HCT116 (cell line): ENCODE measurements around the gene ADGRE3. TPM values are rescaled to one million over a fixed set of nuclear protein-coding genes. Genes with fewer than 3 reads are reported as not detected.

Experiments
- ATAC-seq: fragments of 200-7000 bp; cut with Tn5 transposase; 2 replicates; pipeline ENCODE4 v1.9.1; 2020; ENCODE audit warnings: mild to moderate bottlenecking, moderate library complexity
- BruUV-seq: library from RNA; stranded (reverse); fragments of 400-500 nt; replicated peaks from 2 replicates; lab custom pipeline; 2021; lab: Mats Ljungman, UMichigan
- CTCF ChIA-PET: fragments of 300-600 bp; sonication (Branson Sonifier 250); formaldehyde crosslinking; loops from one replicate; lab custom pipeline; 2021; ENCODE audit warnings: antibody characterized with exemption; lab: Charles Lee
- POLR2A ChIA-PET: fragments of 300-600, 350-600 bp; sonication (Branson Sonifier 250); formaldehyde crosslinking; loops from one replicate; lab custom pipeline; 2021; ENCODE audit warnings: antibody characterized with exemption; lab: Charles Lee
- RAD21 ChIA-PET, 2 experiments: fragments of 300-600 bp; sonication (Branson Sonifier 250); formaldehyde crosslinking; loops; one replicate each; lab custom pipeline; 2023; ENCODE audit warnings: low total read pairs in 2 of 2; ENCODE audit not compliant: uncharacterized antibody in 2 of 2, unreplicated experiment in 2 of 2, low non-redundant PET in 1 of 2; lab: Charles Lee
- DNase-seq: peaks from one replicate; pipeline ENCODE4 v3.0.0-alpha.2; 2010; ENCODE audit warnings: low read depth, low spot score
- H2AFZ ChIP-seq: fragments of 200-600 bp; shearing (Covaris generic), sonication (generic); 2 replicates; pipeline ENCODE4 v1.6.1; 2017; ENCODE audit warnings: low read depth, mixed run types, mixed read lengths, antibody characterized with exemption, low read length; ENCODE audit not compliant: poor library complexity, severe bottlenecking
- H3K27ac ChIP-seq: 2 replicates; pipeline ENCODE4 v1.5.1; 2012; ENCODE audit warnings: low read depth, low read length
- H3K27me3 ChIP-seq: fragments of 200-600 bp; sonication (generic); 2 replicates; pipeline ENCODE4 v1.6.1; 2016; ENCODE audit warnings: mixed run types, low read length, mixed read lengths; ENCODE audit not compliant: insufficient read depth
- H3K36me3 ChIP-seq, 2 experiments: fragments of 200-500 bp in 1 of 2; fragments of 200-600 bp in 1 of 2; sonication (Bioruptor generic) in 1 of 2; sonication (generic) in 1 of 2; 2 replicates each; pipeline versions ENCODE4 v1.5.1 to v1.6.1; 2014 to 2016; ENCODE audit warnings: low read length in 2 of 2, inconsistent platforms in 1 of 2, mixed read lengths in 1 of 2, mixed run types in 1 of 2; ENCODE audit not compliant: insufficient read depth in 2 of 2, control insufficient read depth in 1 of 2
- H3K4me1 ChIP-seq, 2 experiments: fragments of 200-600 bp in 1 of 2; sonication (generic) in 1 of 2; 2 replicates each; pipeline versions ENCODE4 v1.5.1 to v1.6.1; 2012 to 2017; ENCODE audit warnings: low read length in 2 of 2, inconsistent platforms in 1 of 2, mild to moderate bottlenecking in 1 of 2, mixed read lengths in 1 of 2, mixed run types in 1 of 2, moderate library complexity in 1 of 2; ENCODE audit not compliant: insufficient read depth in 2 of 2, control insufficient read depth in 1 of 2
- H3K4me2 ChIP-seq: fragments of 200-600 bp; sonication (generic); 2 replicates; pipeline ENCODE4 v1.6.1; 2017; ENCODE audit warnings: mixed run types, low read length, mixed read lengths
- H3K4me3 ChIP-seq, 2 experiments: fragments of 200-600 bp in 1 of 2; sonication (generic) in 1 of 2; replicated peaks in 1 of 2; 2 replicates each; pipeline ENCODE4 v1.5.1; 2011 to 2016; ENCODE audit warnings: low read length in 2 of 2, control low read depth in 1 of 2, low read depth in 1 of 2, mild to moderate bottlenecking in 1 of 2, mixed read lengths in 1 of 2, mixed run types in 1 of 2
- H3K79me2 ChIP-seq: fragments of 200-600 bp; sonication (generic); 2 replicates; pipeline ENCODE4 v1.6.1; 2017; ENCODE audit warnings: mild to moderate bottlenecking, mixed run types, low read length, moderate library complexity, mixed read lengths; ENCODE audit not compliant: insufficient read depth
- H3K9ac ChIP-seq: fragments of 200-600 bp; sonication (generic); 2 replicates; pipeline ENCODE4 v1.6.1; 2016; ENCODE audit warnings: low read length, mixed read lengths
- H3K9me2 ChIP-seq: fragments of 200-600 bp; sonication (generic), shearing (Covaris generic); 2 replicates; pipeline ENCODE4 v1.6.1; 2017; ENCODE audit warnings: mixed run types, mild to moderate bottlenecking, moderate library complexity; ENCODE audit not compliant: insufficient read depth
- H3K9me3 ChIP-seq, 2 experiments: fragments of 200-500 bp in 1 of 2; fragments of 200-600 bp in 1 of 2; sonication (Bioruptor generic) in 1 of 2; sonication (generic) in 1 of 2; 2 replicates each; pipeline ENCODE4 v1.6.1; 2014 to 2017; ENCODE audit warnings: low read length in 2 of 2, mixed read lengths in 2 of 2, inconsistent platforms in 1 of 2, low read depth in 1 of 2, mild to moderate bottlenecking in 1 of 2, mixed run types in 1 of 2, moderate library complexity in 1 of 2; ENCODE audit not compliant: control insufficient read depth in 1 of 2, insufficient read depth in 1 of 2
- H4K20me1 ChIP-seq: fragments of 200-600 bp; sonication (generic), shearing (Covaris generic); 2 replicates; pipeline ENCODE4 v1.6.1; 2017; ENCODE audit warnings: mixed run types, mild to moderate bottlenecking, moderate library complexity; ENCODE audit not compliant: insufficient read depth
- CTCF ChIP-seq, 3 experiments: fragments of 200-600 bp in 1 of 3; sonication (generic) in 1 of 3; IDR thresholded peaks in 2 of 3; conservative IDR thresholded peaks in 1 of 3; 2 replicates each; pipeline ENCODE4 v1.5.1; 2012 to 2017; ENCODE audit warnings: low read depth in 2 of 3, low read length in 2 of 3, antibody characterized with exemption in 1 of 3, borderline replicate concordance in 1 of 3, control low read depth in 1 of 3, mild to moderate bottlenecking in 1 of 3, mixed read lengths in 1 of 3, mixed run types in 1 of 3, moderate library complexity in 1 of 3; ENCODE audit not compliant: insufficient read depth in 1 of 3
- ELF1 ChIP-seq: IDR thresholded peaks from 2 replicates; pipeline ENCODE4 v1.6.1; 2012; ENCODE audit warnings: low read depth, borderline replicate concordance
- EZH2phosphoT487 ChIP-seq: fragments of 200-600 bp; IDR thresholded peaks from 2 replicates; pipeline ENCODE4 v1.6.1; 2018; ENCODE audit warnings: antibody characterized with exemption, borderline replicate concordance
- FOSL1 ChIP-seq: IDR thresholded peaks from 2 replicates; pipeline ENCODE4 v1.6.1; 2012; ENCODE audit warnings: low read depth
- JUND ChIP-seq: IDR thresholded peaks from 2 replicates; pipeline ENCODE4 v1.6.1; 2012
- POLR2AphosphoS5 ChIP-seq: IDR thresholded peaks from 2 replicates; pipeline ENCODE4 v1.6.1; 2011; ENCODE audit warnings: mild to moderate bottlenecking, low read depth, low read length, moderate library complexity
- RAD21 ChIP-seq: IDR thresholded peaks from 2 replicates; pipeline ENCODE4 v1.6.1; 2012; ENCODE audit warnings: low read depth, mild to moderate bottlenecking
- SIN3A ChIP-seq: IDR thresholded peaks from 2 replicates; pipeline ENCODE4 v1.6.1; 2012; ENCODE audit warnings: low read depth
- SP1 ChIP-seq: IDR thresholded peaks from 2 replicates; pipeline ENCODE4 v1.6.1; 2012; ENCODE audit warnings: low read depth
- TCF7L2 ChIP-seq: IDR thresholded peaks from 2 replicates; pipeline ENCODE4 v1.7.0; 2011; ENCODE audit warnings: borderline replicate concordance, inconsistent platforms; ENCODE audit not compliant: insufficient read depth, insufficient read length; ENCODE audit errors: extremely low read depth
- intact Hi-C: fragments of 100-400 bp; cut with micrococcal nuclease; formaldehyde crosslinking; loops from 2 replicates; pipeline ENCODE4 v1.10.0; 2022
- total RNA-seq: library from RNA; stranded (reverse); gene quantifications from one replicate; pipeline ENCODE4 v1.2.1, GENCODE V29; 2021; ENCODE audit not compliant: unreplicated experiment

Gene ADGRE3
- total RNA-seq, 1 experiment from 2014 or later, result not detected

DNA sequence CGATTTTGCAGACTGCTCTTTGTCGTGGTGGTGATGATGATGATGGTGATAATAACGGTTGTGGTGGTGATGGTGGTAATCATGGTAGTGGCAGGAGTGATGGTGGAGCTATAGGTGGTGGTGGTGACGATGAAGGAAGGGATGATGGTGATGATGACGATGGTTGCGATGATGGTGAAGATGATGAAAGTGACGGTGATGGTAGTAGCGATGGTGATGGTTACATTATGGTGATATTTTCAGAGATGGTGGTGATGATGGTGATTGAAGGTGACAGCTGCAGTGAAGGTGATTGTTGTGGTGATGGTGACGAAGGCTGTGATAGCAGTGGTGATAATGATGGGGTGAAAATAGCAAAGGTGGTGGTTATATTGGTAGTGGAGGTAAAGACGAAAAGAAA, 2.1 kb upstream of the ADGRE3 start (continued):
- TF ChIP-seq SP1 (no peak), FOSL1 (no peak), ELF1 (no peak), SIN3A (no peak), POLR2AphosphoS5 (no peak), EZH2phosphoT487 (no peak), RAD21 (no peak)

- peaks cover 40% of the 10 kb centered on the region for H3K27me3 ChIP-seq
Measured at GRCh38 chr19:14673088-14673487, 1.6 kb downstream of the ADGRE3 start.

More at GRCh38 chr19:14673088-14673487, 1.6 kb downstream of the ADGRE3 start:
- H4K20me1 ChIP-seq, result no peaks in the 10 kb centered on the region
- no peaks in the 10 kb centered on the region for H3K4me1 ChIP-seq
- ATAC-seq (no peak), DNase-seq (no peak)
- no peaks in the 10 kb centered on the region for H3K9me2 ChIP-seq
- no peak overlapping the region for H3K4me2 ChIP-seq
- H3K9ac ChIP-seq, result no peak overlapping the region
- no peak overlapping the region for H2AFZ ChIP-seq
- intact Hi-C loops, result no loop called here
- TF ChIP-seq CTCF (IDR thresholded peaks at IDR 0.05 in 2 of 3, conservative IDR thresholded peaks at IDR 0.05 in 1 of 3; ENCODE audit: borderline replicate concordance in 1 of 3, insufficient read depth in 1 of 3, low read depth in 2 of 3, low read length in 2 of 3) (no peak), FOSL1 (no peak), JUND (no peak), TCF7L2 (no peak)
- ChIA-PET POLR2A (interaction anchor here (1.6 kb wide), 1 partner anchor 10 kb away, joined by 3 read pairs; no protein-coding TSS in a partner anchor), CTCF (interaction anchor here (1.7 kb wide), 1 partner anchor 13 kb away, joined by 4 read pairs; no protein-coding TSS in a partner anchor), RAD21 (no interaction called here)
- BruUV-seq, result no TSS peak
- H3K9me3 ChIP-seq, result no peaks in the 10 kb centered on the region
- no peak overlapping the region for H3K4me3 ChIP-seq
- no peaks in the 10 kb centered on the region for H3K79me2 ChIP-seq
- H3K36me3 ChIP-seq, result no peaks in the 10 kb centered on the region
- H3K27ac ChIP-seq, result no peak overlapping the region
